OCI-LY3 (cell line): ENCODE results near the gene CLEC19A.

Experiments used
- H2AFZ ChIP-seq: fragments of 200-600, 300-600 bp; shearing (Covaris generic); 2 replicates; pipeline ENCODE4 v1.6.0; 2014; ENCODE audit warnings: antibody characterized with exemption, low read depth, low read length
- H3K27ac ChIP-seq: fragments of 200-600, 300-600 bp; sonication (generic); 2 replicates; pipeline ENCODE4 v1.5.1; 2014; ENCODE audit warnings: mild to moderate bottlenecking, low read length, moderate library complexity, mixed read lengths
- H3K27me3 ChIP-seq: fragments of 200-600, 300-600 bp; sonication (generic); 2 replicates; pipeline ENCODE4 v1.6.1; 2014; ENCODE audit warnings: low read depth, low read length, mixed read lengths
- H3K36me3 ChIP-seq: fragments of 200-600, 300-600 bp; sonication (generic); replicated peaks from 2 replicates; pipeline ENCODE3; 2014; ENCODE audit warnings: low read depth, low read length, mixed read lengths
- H3K4me1 ChIP-seq: fragments of 300-600, 200-600 bp; sonication (generic); 2 replicates; pipeline ENCODE4 v1.6.1; 2014; ENCODE audit warnings: low read length, mixed read lengths
- H3K4me2 ChIP-seq: fragments of 200-600, 300-600 bp; sonication (generic); 2 replicates; pipeline ENCODE4 v1.6.1; 2014; ENCODE audit warnings: low read length, mixed read lengths
- H3K4me3 ChIP-seq: fragments of 300-600, 200-600 bp; sonication (generic); 2 replicates; pipeline ENCODE4 v1.5.1; 2014; ENCODE audit warnings: antibody characterized with exemption, mild to moderate bottlenecking, low read length, moderate library complexity
- H3K79me2 ChIP-seq: fragments of 300-600, 200-600 bp; shearing (Covaris generic); 2 replicates; pipeline ENCODE4 v1.6.1; 2014; ENCODE audit warnings: mild to moderate bottlenecking, low read length, mixed read lengths
- H3K9ac ChIP-seq: fragments of 300-600, 200-600 bp; shearing (Covaris generic); 2 replicates; pipeline ENCODE4 v1.6.0; 2014; ENCODE audit warnings: mild to moderate bottlenecking, low read length, moderate library complexity
- H3K9me3 ChIP-seq: fragments of 200-600, 300-600 bp; shearing (Covaris generic); 2 replicates; pipeline ENCODE4 v1.6.1; 2014; ENCODE audit warnings: low read length, mixed read lengths; ENCODE audit not compliant: insufficient read depth
- H4K20me1 ChIP-seq: fragments of 200-600, 300-600 bp; sonication (generic); 2 replicates; pipeline ENCODE4 v1.6.1; 2016; ENCODE audit warnings: low read length, mixed read lengths; ENCODE audit not compliant: insufficient read depth
- EZH2phosphoT487 ChIP-seq: fragments of 200-600 bp; shearing (Covaris generic); IDR thresholded peaks from 2 replicates; pipeline ENCODE4 v1.6.1; 2018; ENCODE audit warnings: antibody characterized with exemption, mixed run types, low read depth
- TF ChIP-seq, protein P1 (sequence below): fragments of 200-600, 300-600 bp; sonication (generic); IDR thresholded peaks from 2 replicates; pipeline ENCODE4 v1.5.1; 2014; ENCODE audit warnings: antibody characterized with exemption, low read length, low read depth

CLEC19A gene

DNA sequence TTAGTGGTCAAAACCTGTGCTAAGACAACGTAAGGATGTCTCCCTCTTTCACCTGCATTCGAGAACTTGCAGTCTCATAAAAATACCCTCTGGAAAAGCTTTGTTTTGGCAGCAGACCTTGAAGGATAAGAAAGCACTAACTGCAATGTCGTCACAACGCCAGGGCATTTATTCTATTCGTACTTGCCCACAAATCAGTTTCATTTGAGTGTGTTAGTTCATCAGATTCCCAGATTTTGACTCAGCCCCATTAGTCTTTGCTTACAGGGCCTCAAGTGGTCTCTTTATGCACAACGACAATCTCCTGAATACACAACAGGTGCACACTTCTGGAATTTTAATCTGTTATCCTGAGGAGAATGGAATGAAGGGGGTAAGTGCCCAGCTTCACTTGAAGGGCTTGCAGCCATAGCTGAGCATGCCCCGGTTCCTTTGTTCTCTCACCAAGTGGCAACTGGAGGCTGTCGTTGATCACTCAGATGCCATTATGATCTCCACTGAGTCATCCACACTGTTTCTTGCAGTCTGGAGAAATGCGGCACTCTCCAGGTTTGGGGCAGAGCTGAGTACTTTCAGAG is 58.8 kb downstream of the CLEC19A start:
- no peaks in the 10 kb centered on the region for H3K9me3 ChIP-seq
- TF ChIP-seq, protein P1, sequence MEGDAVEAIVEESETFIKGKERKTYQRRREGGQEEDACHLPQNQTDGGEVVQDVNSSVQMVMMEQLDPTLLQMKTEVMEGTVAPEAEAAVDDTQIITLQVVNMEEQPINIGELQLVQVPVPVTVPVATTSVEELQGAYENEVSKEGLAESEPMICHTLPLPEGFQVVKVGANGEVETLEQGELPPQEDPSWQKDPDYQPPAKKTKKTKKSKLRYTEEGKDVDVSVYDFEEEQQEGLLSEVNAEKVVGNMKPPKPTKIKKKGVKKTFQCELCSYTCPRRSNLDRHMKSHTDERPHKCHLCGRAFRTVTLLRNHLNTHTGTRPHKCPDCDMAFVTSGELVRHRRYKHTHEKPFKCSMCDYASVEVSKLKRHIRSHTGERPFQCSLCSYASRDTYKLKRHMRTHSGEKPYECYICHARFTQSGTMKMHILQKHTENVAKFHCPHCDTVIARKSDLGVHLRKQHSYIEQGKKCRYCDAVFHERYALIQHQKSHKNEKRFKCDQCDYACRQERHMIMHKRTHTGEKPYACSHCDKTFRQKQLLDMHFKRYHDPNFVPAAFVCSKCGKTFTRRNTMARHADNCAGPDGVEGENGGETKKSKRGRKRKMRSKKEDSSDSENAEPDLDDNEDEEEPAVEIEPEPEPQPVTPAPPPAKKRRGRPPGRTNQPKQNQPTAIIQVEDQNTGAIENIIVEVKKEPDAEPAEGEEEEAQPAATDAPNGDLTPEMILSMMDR: no peak
- TF ChIP-seq EZH2phosphoT487: no peak
- no peaks in the 10 kb centered on the region for H4K20me1 ChIP-seq
- peaks cover 15% of the 10 kb centered on the region for H3K4me1 ChIP-seq
- H3K4me2 ChIP-seq: no peak overlapping the region
- no peak overlapping the region for H3K27ac ChIP-seq
- H3K27me3 ChIP-seq: no peaks in the 10 kb centered on the region
- no peak overlapping the region for H3K4me3 ChIP-seq
- H3K9ac ChIP-seq: no peak overlapping the region
- H2AFZ ChIP-seq: no peak overlapping the region
- no peaks in the 10 kb centered on the region for H3K79me2 ChIP-seq
- no peaks in the 10 kb centered on the region for H3K36me3 ChIP-seq

DNA sequence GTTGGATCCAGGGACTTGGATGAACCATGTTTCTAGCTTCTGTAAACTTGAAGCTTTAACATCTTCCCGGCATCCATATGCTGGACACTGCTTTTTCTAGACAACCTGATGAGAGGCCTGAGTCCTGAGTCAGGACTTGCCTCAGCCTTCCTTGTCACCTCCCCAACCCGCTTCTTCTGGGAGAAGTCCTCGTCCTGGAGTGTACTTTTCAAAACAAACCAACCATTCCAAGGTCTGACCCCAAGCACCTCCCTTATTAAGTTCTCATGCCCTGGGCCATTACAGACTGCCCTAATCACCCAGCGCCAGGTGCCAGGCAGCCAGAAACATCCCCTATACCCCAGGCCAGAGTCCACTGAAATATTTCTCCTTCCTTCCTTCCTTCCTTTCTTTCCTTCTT is 59.4 kb downstream of the CLEC19A start:
- no peak overlapping the region for H2AFZ ChIP-seq
- H3K9me3 ChIP-seq: no peaks in the 10 kb centered on the region
- TF ChIP-seq, protein P1: no peak
- no peak for TF ChIP-seq EZH2phosphoT487
- no peaks in the 10 kb centered on the region for H4K20me1 ChIP-seq
- H3K4me2 ChIP-seq: no peak overlapping the region
- H3K27ac ChIP-seq: no peak overlapping the region
- no peak overlapping the region for H3K9ac ChIP-seq
- H3K36me3 ChIP-seq: no peaks in the 10 kb centered on the region
- H3K4me1 ChIP-seq: peaks cover 15% of the 10 kb centered on the region
- H3K79me2 ChIP-seq: no peaks in the 10 kb centered on the region
- no peaks in the 10 kb centered on the region for H3K27me3 ChIP-seq
- no peak overlapping the region for H3K4me3 ChIP-seq

DNA sequence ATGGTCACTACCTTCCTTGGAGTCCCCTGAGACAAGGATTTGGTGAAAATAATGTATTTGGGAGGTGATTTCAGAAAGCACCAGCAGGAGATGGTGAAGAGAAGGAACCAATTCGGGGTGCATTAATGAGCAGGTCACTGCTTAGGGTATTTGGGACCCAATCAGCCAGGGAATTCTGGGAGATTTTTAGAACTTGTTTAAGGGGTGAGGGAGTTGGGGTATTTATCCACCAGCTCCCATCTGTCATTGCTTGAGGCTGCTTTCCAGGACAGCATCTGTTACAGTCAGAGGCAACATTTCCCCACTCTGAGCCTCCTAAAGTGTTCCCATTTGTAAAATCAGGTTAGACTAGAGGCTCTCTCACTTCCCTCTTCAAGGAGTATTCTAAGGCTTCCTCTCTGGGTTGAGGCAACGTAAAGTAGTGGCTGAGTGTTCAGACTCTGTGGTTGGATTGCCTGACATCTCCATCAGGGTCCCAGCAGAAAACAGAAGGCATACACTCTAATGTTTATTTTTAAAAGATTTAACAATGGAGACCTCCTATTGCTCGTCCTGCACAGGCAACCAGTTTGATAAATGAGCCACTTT is 60.9 kb downstream of the CLEC19A start:
- H3K27me3 ChIP-seq: peaks cover 2% of the 10 kb centered on the region; the same call in 1 of the 2 replicates
- H3K27ac ChIP-seq: no peak overlapping the region
- no peak overlapping the region for H2AFZ ChIP-seq
- no peak overlapping the region for H3K4me2 ChIP-seq
- no peak overlapping the region for H3K9ac ChIP-seq
- H3K36me3 ChIP-seq: no peaks in the 10 kb centered on the region
- H3K79me2 ChIP-seq: no peaks in the 10 kb centered on the region
- H3K9me3 ChIP-seq: no peaks in the 10 kb centered on the region
- H3K4me3 ChIP-seq: no peak overlapping the region
- peaks cover 15% of the 10 kb centered on the region for H3K4me1 ChIP-seq
- no peaks in the 10 kb centered on the region for H4K20me1 ChIP-seq
- TF ChIP-seq, protein P1: no peak
- no peak for TF ChIP-seq EZH2phosphoT487

DNA sequence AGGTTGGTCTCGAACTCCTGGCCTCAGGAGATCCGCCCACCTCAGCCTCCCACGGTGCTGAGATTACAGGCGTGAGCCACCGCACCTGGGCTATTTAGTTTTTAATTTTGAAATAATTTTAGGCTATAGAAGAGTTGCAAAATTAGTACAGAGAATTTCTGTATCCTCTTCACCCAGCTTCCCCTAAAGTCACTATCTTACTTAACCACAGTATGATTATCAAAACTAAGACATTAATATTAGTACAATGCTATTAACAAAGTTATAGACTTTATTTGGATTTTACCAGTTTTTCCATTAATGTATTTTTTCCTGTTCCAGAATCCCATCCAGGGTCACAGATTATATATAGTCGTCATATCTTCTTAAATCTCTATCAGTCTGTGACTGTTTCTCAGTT is 62.6 kb downstream of the CLEC19A start:
- Histone ChIP-seq H3K27ac (no peak overlapping the region), H3K4me1 (peaks cover 11% of the 10 kb centered on the region), H3K36me3 (no peaks in the 10 kb centered on the region), H3K27me3 (peaks cover 2% of the 10 kb centered on the region; the same call in 1 of the 2 replicates), H3K79me2 (no peaks in the 10 kb centered on the region), H3K9ac (no peak overlapping the region), H3K4me2 (no peak overlapping the region), H4K20me1 (no peaks in the 10 kb centered on the region), H2AFZ (no peak overlapping the region), H3K9me3 (no peaks in the 10 kb centered on the region), H3K4me3 (no peak overlapping the region)
- TF ChIP-seq, protein P1: no peak
- no peak for TF ChIP-seq EZH2phosphoT487
